Measurements from ENCODE around the gene SUGP2.

Gene SUGP2

GRCh38 chr19:19054939-19055440 lies 21.7 kb upstream of the SUGP2 start:
- no peak for DNase-seq (ENCODE audit: extremely low spot score)
- POLR2A ChIA-PET = no interaction called here
- TF ChIP-seq CTCF (IDR thresholded peaks at IDR 0.05; ENCODE audit: control extremely low read depth, extremely low read depth, low read depth, missing control alignments) = no peak
- CTCF ChIA-PET = interaction anchor here (1.0 to 3.9 kb wide), 13 partner anchors 8 to 171 kb away, joined by 3 to 23 read pairs (median 4); partner anchors contain the start of gene SLC25A42

- ChIA-PET POLR2A (no interaction called here), CTCF (interaction anchor here (1.0 to 3.9 kb wide), 13 partner anchors 8 to 171 kb away, joined by 3 to 23 read pairs (median 4); partner anchors contain the start of gene SLC25A42)
- no peak for DNase-seq (ENCODE audit: extremely low spot score)
- no peak for TF ChIP-seq CTCF (IDR thresholded peaks at IDR 0.05; ENCODE audit: control extremely low read depth, extremely low read depth, low read depth, missing control alignments)
Observed at GRCh38 chr19:19054315-19054938, 21.1 kb upstream of the SUGP2 start.

GRCh38 chr19:19053508-19054314 lies 20.4 kb upstream of the SUGP2 start:
- ChIA-PET POLR2A (no interaction called here), CTCF (interaction anchor here (0.8 to 3.9 kb wide), 16 partner anchors 7 to 172 kb away, joined by 3 to 23 read pairs (median 4); partner anchors contain the start of gene SLC25A42)
- TF ChIP-seq CTCF (IDR thresholded peaks at IDR 0.05; ENCODE audit: control extremely low read depth, extremely low read depth, low read depth, missing control alignments) = peak; percentile 51
- DNase-seq (ENCODE audit: extremely low spot score) = peak; percentile 71

- no peak for TF ChIP-seq CTCF (IDR thresholded peaks at IDR 0.05; ENCODE audit: control extremely low read depth, extremely low read depth, low read depth, missing control alignments)
- DNase-seq (ENCODE audit: extremely low spot score) = no peak
- POLR2A ChIA-PET = no interaction called here
- CTCF ChIA-PET = interaction anchor here (0.8 to 3.9 kb wide), 7 partner anchors 10 to 123 kb away, joined by 3 to 23 read pairs (median 8); partner anchors contain the start of gene SLC25A42
Observed at GRCh38 chr19:19052921-19053320, 19.6 kb upstream of the SUGP2 start.

- POLR2A ChIA-PET = interaction anchor here (0.6 kb wide), 1 partner anchor 125 kb away, joined by 3 read pairs; no protein-coding TSS in a partner anchor
- TF ChIP-seq CTCF (IDR thresholded peaks at IDR 0.05; ENCODE audit: control extremely low read depth, extremely low read depth, low read depth, missing control alignments) = no peak
- no peak for DNase-seq (ENCODE audit: extremely low spot score)
- CTCF ChIA-PET = interaction anchor here (1.0 to 3.8 kb wide), 6 partner anchors 11 to 123 kb away, joined by 3 to 23 read pairs (median 4); partner anchors contain the start of gene SLC25A42
Observed at GRCh38 chr19:19051478-19052213, 18.3 kb upstream of the SUGP2 start.

- POLR2A ChIA-PET = no interaction called here
- no peak for TF ChIP-seq CTCF (IDR thresholded peaks at IDR 0.05; ENCODE audit: control extremely low read depth, extremely low read depth, low read depth, missing control alignments)
- CTCF ChIA-PET = interaction anchor here (1.3 kb wide), 2 partner anchors 11 to 124 kb away, joined by 3 to 4 read pairs; no protein-coding TSS in a partner anchor
- DNase-seq (ENCODE audit: extremely low spot score) = no peak
Observed at GRCh38 chr19:19050731-19051130, 17.4 kb upstream of the SUGP2 start.
